ENCODE data around the gene ZMIZ1. TPM values are rescaled to one million over a fixed set of nuclear protein-coding genes. Genes with fewer than 3 reads are reported as not detected.

The ZMIZ1 gene
- total RNA-seq, 6 experiments from 2014 or later = 38.6 to 60.3 (median 51.2) TPM

DNA sequence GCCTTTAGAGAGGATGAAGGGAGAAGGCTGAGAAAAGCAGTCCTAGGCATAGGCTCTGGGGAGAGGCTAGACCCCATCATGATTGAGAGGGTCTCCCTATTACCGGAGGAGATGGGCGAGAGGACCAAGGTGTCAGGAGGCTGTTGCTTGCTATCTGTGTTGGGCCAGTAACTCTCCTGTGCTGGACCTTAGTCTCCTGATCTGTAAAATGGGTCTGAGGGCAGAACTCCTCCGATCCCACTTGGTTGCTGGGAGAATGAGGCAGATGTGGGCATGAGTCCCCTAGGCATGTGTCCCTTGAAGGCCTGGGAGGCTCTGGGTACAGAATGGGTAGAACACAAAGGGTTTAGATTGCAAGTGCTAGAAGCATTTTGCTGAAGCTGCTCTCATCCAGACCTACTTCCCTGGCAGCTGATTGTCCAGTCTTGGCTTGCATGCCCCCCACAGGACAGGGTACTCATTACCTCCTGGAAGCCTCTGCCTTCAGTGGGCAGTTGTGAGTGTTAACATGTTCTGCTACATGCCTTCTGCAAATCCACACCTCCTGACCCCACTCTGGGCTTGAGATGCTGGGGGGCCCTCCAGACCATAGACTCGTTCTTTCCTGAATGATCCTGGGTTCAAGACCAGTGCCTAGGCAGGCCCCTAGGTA, 4.4 kb downstream of the ZMIZ1 start:
- Mint-ChIP-seq H3K4me3 (peak overlapping the region; percentile 97), H3K27me3 (ENCODE audit: insufficient read depth) (no peaks in the 10 kb centered on the region; the same call in 1 of the 2 replicates), H3K9me3 (no peaks in the 10 kb centered on the region), H3K27ac (peak overlapping the region; percentile 75), H3K4me1 (ENCODE audit: low read depth) (peaks cover 70% of the 10 kb centered on the region), H3K36me3 (ENCODE audit: low read depth) (no peaks in the 10 kb centered on the region)
- TF ChIP-seq, protein P1, sequence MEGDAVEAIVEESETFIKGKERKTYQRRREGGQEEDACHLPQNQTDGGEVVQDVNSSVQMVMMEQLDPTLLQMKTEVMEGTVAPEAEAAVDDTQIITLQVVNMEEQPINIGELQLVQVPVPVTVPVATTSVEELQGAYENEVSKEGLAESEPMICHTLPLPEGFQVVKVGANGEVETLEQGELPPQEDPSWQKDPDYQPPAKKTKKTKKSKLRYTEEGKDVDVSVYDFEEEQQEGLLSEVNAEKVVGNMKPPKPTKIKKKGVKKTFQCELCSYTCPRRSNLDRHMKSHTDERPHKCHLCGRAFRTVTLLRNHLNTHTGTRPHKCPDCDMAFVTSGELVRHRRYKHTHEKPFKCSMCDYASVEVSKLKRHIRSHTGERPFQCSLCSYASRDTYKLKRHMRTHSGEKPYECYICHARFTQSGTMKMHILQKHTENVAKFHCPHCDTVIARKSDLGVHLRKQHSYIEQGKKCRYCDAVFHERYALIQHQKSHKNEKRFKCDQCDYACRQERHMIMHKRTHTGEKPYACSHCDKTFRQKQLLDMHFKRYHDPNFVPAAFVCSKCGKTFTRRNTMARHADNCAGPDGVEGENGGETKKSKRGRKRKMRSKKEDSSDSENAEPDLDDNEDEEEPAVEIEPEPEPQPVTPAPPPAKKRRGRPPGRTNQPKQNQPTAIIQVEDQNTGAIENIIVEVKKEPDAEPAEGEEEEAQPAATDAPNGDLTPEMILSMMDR (IDR thresholded peaks at IDR 0.05) = peak; percentile 24; the same call in 1 of the 2 replicates
- peak; percentile 25 for DNase-seq

- DNase-seq = peak; percentile 35
- no peaks in the 10 kb centered on the region for H3K9me3 Mint-ChIP-seq
- peak overlapping the region; percentile 97 for H3K4me3 Mint-ChIP-seq
- H3K36me3 Mint-ChIP-seq (ENCODE audit: low read depth) = no peaks in the 10 kb centered on the region
- no peaks in the 10 kb centered on the region; the same call in 1 of the 2 replicates for H3K27me3 Mint-ChIP-seq (ENCODE audit: insufficient read depth)
- TF ChIP-seq, protein P1 (IDR thresholded peaks at IDR 0.05) = no peak
- peaks cover 78% of the 10 kb centered on the region for H3K4me1 Mint-ChIP-seq (ENCODE audit: low read depth)
- peak overlapping the region; percentile 75 for H3K27ac Mint-ChIP-seq
Observed at GRCh38 chr10:79073784-79074432, 5.1 kb downstream of the ZMIZ1 start.

GRCh38 chr10:79074732-79075131, 6.0 kb downstream of the ZMIZ1 start:
- H3K36me3 Mint-ChIP-seq (ENCODE audit: low read depth) = no peaks in the 10 kb centered on the region
- no peak for DNase-seq
- no peaks in the 10 kb centered on the region for H3K9me3 Mint-ChIP-seq
- H3K4me3 Mint-ChIP-seq = no peak overlapping the region
- peak overlapping the region; percentile 42; the same call in 1 of the 2 replicates for H3K27ac Mint-ChIP-seq
- peaks cover 2% of the 10 kb centered on the region; the same call in 1 of the 2 replicates for H3K27me3 Mint-ChIP-seq (ENCODE audit: insufficient read depth)
- TF ChIP-seq, protein P1 (IDR thresholded peaks at IDR 0.05) = no peak
- H3K4me1 Mint-ChIP-seq (ENCODE audit: low read depth) = peaks cover 86% of the 10 kb centered on the region

DNA sequence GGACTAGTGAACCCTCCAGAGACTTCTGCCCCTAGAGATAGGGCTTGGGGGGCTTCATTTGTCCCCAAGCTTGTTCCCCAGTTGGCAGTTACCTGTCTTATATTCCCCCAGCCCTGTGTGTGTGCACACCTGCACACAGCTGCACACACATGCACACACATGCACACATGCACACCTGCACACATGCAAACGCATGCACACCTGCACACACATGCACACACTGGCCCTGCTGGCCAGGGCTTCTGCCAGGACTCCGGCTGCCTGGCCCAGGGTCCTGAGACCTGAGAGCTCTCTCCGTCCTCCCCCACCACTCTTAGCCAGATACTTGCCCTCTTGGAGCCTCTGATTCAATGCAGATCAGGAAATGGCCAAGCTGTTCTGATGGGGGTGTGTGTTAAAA, 6.7 kb downstream of the ZMIZ1 start:
- H3K9me3 Mint-ChIP-seq = no peaks in the 10 kb centered on the region
- H3K27me3 Mint-ChIP-seq (ENCODE audit: insufficient read depth) = peaks cover 6% of the 10 kb centered on the region; the same call in 1 of the 2 replicates

DNA sequence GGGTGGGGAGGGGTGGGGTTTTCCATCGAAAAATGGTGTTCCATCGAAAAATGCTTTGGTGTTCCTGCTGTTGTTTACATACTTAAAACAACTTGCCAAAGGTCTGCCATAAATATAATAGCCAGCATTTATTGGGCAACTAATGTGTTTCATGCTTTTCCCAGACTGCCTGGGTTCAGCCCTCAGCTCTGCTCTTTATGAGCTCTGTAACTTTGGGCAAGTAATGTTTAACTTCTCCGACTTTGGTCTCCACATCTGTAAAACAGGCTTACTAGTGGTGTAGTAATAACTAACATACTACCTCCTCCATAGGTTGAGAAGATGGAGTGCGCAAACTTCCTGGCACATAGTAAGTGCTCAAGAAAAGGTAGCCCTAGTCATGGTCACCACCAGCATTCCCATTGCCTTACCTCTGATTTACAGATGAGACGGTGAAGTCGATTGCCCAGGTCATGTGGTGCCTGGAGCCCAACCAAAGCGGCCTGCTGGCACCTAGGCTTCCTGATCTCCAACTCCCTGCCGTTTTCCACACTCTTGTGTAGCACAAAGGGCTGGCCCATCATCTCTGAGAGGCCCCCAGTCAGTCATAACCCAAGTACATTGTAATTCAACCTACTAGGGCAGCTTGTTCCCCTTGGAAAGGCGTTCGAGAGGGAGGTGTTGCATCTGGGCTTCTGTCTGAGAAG, 8.9 kb downstream of the ZMIZ1 start:
- H3K4me3 Mint-ChIP-seq = no peak overlapping the region
- H3K27me3 Mint-ChIP-seq (ENCODE audit: insufficient read depth) = peaks cover 6% of the 10 kb centered on the region; the same call in 1 of the 2 replicates
- DNase-seq = no peak
- no peaks in the 10 kb centered on the region for H3K9me3 Mint-ChIP-seq
- peaks cover 99% of the 10 kb centered on the region for H3K4me1 Mint-ChIP-seq (ENCODE audit: low read depth)
- H3K36me3 Mint-ChIP-seq (ENCODE audit: low read depth) = peaks cover 5% of the 10 kb centered on the region; the same call in 1 of the 2 replicates
- H3K27ac Mint-ChIP-seq = peak overlapping the region; percentile 16; the same call in 1 of the 2 replicates
- TF ChIP-seq, protein P1 (IDR thresholded peaks at IDR 0.05) = no peak

More for the DNA sequence above, 6.7 kb downstream of the ZMIZ1 start:
- TF ChIP-seq, protein P1 (IDR thresholded peaks at IDR 0.05) = no peak
- H3K4me1 Mint-ChIP-seq (ENCODE audit: low read depth) = peaks cover 93% of the 10 kb centered on the region
- H3K36me3 Mint-ChIP-seq (ENCODE audit: low read depth) = no peaks in the 10 kb centered on the region
- no peak overlapping the region for H3K4me3 Mint-ChIP-seq
- H3K27ac Mint-ChIP-seq = no peak overlapping the region
- DNase-seq = no peak

Measured in HFFc6 (cell line).